ENCODE data around the gene LCE1A. TPM values are rescaled to one million over a fixed set of nuclear protein-coding genes. Genes with fewer than 3 reads are reported as not detected.

The LCE1A gene
- total RNA-seq, 2 experiments from 2014 or later: not detected

DNA sequence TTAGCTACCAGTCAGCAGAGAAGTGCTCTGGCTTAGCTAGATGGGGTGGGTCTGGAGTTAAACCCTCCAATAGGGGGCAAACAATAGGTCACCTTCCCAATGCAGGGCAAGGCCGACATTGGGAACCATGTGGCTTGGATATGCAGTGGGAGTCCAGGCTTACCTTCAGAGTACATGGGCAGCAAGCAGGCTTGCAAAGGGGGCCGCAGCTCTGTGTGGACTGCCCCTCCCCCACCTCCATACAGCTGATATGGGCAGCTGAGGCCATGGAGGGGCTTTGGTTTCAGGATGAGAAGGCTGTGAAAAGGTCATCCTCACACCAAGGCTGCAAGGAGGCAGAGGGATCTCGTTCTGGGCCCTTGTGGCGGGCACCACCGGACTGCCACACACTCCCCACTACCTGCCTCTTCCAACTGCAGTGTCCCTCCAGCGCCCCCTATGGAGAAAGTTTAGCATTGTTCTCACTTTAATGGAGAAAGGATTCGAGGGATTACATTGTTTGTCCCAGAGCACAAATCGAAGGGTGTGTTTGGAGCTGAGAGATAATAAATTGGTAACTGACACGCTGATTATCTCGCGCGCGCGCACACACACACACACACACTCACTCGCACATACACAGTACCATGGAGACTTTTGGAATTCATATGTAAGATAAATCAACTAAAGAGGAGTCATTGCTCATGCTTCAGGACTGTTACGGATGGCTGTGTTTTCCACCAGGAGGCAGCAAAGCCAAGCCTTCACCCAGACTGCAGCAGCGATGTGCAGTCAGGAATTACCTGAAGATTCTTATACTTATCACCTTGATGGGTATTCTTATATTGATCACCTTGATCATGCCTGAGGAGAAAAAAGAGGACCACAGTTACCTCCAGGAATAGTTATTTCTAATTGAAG lies 43.8 kb downstream of the LCE1A start:
- DNase-seq: peak; percentile 14
- H3K4me3 Mint-ChIP-seq: no peak overlapping the region
- no peak for ATAC-seq
- no peaks in the 10 kb centered on the region for H3K36me3 Mint-ChIP-seq (ENCODE audit: low read depth)
- H3K27me3 Mint-ChIP-seq: peaks cover 9% of the 10 kb centered on the region
- no peak overlapping the region for H3K27ac Mint-ChIP-seq
- CTCF ChIA-PET: interaction anchor here (0.5 to 1.8 kb wide), 15 partner anchors 11 to 407 kb away, joined by 3 to 7 read pairs (median 3); no protein-coding TSS in a partner anchor
- H3K9me3 Mint-ChIP-seq (ENCODE audit: low read depth): no peaks in the 10 kb centered on the region
- POLR2A ChIA-PET: no interaction called here
- no peaks in the 10 kb centered on the region for H3K4me1 Mint-ChIP-seq
- intact Hi-C loops (cut with DNase I, micrococcal nuclease): loop anchor here (1.0 to 10.0 kb wide), 7 partner anchors 56 to 352 kb away; partner anchors contain the start of gene SPRR1B (in 1 of the 2)

DNA sequence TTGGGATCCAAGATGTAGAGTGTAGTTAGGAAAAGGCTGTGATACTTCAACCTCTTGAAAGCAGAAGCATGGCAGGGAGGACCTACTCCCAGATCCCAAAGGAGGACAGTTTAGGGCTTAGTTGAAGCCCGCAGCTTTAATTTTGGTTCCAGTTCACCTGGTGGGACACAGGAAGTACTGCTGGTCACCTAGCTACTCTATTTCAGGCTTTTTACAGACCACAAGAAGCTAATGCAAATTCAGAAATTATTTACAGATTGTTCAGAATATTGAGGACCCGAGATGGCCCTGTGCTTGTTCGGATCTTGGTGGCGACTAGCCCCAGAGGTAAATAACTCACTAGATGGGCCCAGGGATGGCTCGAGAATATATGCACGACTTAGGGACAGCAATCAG lies 44.5 kb downstream of the LCE1A start:
- Mint-ChIP-seq H3K4me1 (no peaks in the 10 kb centered on the region), H3K36me3 (ENCODE audit: low read depth) (no peaks in the 10 kb centered on the region), H3K4me3 (no peak overlapping the region), H3K27ac (no peak overlapping the region), H3K27me3 (peaks cover 9% of the 10 kb centered on the region), H3K9me3 (ENCODE audit: low read depth) (no peaks in the 10 kb centered on the region)
- DNase-seq (no peak), ATAC-seq (no peak)
- ChIA-PET CTCF (interaction anchor here (0.6 to 1.8 kb wide), 5 partner anchors 11 to 402 kb away, joined by 3 to 7 read pairs (median 3); no protein-coding TSS in a partner anchor), POLR2A (no interaction called here)
- intact Hi-C loops (cut with DNase I, micrococcal nuclease): loop anchor here (1.0 to 10.0 kb wide), 6 partner anchors 55 to 352 kb away; partner anchors contain the start of gene SPRR1B (in 1 of the 2)

DNA sequence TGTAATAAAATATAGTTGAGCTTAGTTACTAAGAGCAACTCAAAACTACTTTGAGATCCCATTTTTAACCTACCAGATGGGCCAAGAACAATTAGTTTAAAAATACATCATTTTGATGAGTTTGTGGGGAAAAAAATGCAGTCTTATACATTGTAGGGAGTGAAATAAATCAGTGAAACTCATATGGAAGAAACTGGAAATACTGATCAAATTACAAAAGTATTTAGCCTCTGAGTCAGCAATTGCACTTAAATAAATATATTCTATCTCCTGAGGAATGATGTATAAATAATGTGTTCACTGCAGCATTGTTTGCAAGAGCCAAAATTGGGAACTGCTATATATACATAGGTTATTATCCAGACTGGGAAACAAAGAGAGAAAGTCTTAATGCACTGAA lies 46.2 kb downstream of the LCE1A start:
- ChIA-PET POLR2A (no interaction called here), CTCF (interaction anchor here (0.6 to 1.7 kb wide), 3 partner anchors 13 to 220 kb away, joined by 3 to 5 read pairs (median 4); partner anchors contain the start of gene LCE7A)
- intact Hi-C loops (cut with DNase I, micrococcal nuclease): loop anchor here (5.0 to 10.0 kb wide), 4 partner anchors 161 to 349 kb away; partner anchors contain the start of gene SPRR1B (in 1 of the 2)
- H3K4me3 Mint-ChIP-seq: no peak overlapping the region
- H3K4me1 Mint-ChIP-seq: no peaks in the 10 kb centered on the region
- H3K9me3 Mint-ChIP-seq (ENCODE audit: low read depth): no peaks in the 10 kb centered on the region
- no peak overlapping the region for H3K27ac Mint-ChIP-seq
- H3K27me3 Mint-ChIP-seq: peaks cover 13% of the 10 kb centered on the region
- no peak for DNase-seq
- ATAC-seq: no peak
- H3K36me3 Mint-ChIP-seq (ENCODE audit: low read depth): no peaks in the 10 kb centered on the region

DNA sequence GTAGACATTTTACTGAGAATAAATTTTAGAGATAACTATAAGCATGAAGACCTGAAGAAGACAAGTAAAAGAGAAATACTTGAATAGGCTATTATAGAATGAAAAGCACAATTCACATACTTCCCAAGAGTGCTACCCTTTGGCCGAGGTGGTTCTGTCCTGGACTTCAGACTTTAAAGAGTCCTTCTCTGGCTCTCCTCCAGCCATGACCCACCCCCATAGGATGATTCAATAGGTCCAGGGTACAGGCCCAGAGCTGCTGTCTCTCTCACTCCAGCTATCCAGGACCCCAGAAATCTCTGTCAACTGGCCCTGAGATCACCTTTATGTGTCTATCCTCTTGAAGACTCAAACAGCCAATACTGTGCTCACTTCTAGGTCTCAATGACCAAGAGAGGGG lies 49.6 kb downstream of the LCE1A start:
- no peaks in the 10 kb centered on the region for H3K36me3 Mint-ChIP-seq (ENCODE audit: low read depth)
- ChIA-PET CTCF (no interaction called here), POLR2A (no interaction called here)
- DNase-seq (no peak), ATAC-seq (no peak)
- peaks cover 12% of the 10 kb centered on the region for H3K27me3 Mint-ChIP-seq
- H3K4me3 Mint-ChIP-seq: no peak overlapping the region
- intact Hi-C loops (cut with DNase I, micrococcal nuclease): loop anchor here (10.0 kb wide), 3 partner anchors 158 to 318 kb away; partner anchors contain the start of gene SPRR1B (in 1 of the 2)
- H3K27ac Mint-ChIP-seq: no peak overlapping the region
- no peaks in the 10 kb centered on the region for H3K9me3 Mint-ChIP-seq (ENCODE audit: low read depth)
- H3K4me1 Mint-ChIP-seq: no peaks in the 10 kb centered on the region

Other genes with a start within 250 kb of the LCE1A start
- gene LCE3D, start 247.0 kb upstream of the LCE1A start, total RNA-seq: not detected
- gene LCE3C, start 227.2 kb upstream of the LCE1A start, total RNA-seq: not detected
- gene LCE3B, start 213.7 kb upstream of the LCE1A start, total RNA-seq: not detected
- not detected for gene LCE3A, start 204.4 kb upstream of the LCE1A start, total RNA-seq
- not detected for gene LCE2D, start 164.1 kb upstream of the LCE1A start, total RNA-seq
- not detected for gene LCE2C, start 152.2 kb upstream of the LCE1A start, total RNA-seq
- not detected for gene LCE2B, start 141.3 kb upstream of the LCE1A start, total RNA-seq
- gene LCE2A, start 129.1 kb upstream of the LCE1A start, total RNA-seq: not detected
- not detected for gene LCE4A, start 119.3 kb upstream of the LCE1A start, total RNA-seq
- not detected for gene KPRP, start 69.4 kb upstream of the LCE1A start, total RNA-seq
- gene LCE1F, start 52.3 kb upstream of the LCE1A start, total RNA-seq: not detected
- not detected for gene LCE1E, start 41.2 kb upstream of the LCE1A start, total RNA-seq
- gene LCE1D, start 30.8 kb upstream of the LCE1A start, total RNA-seq: not detected
- gene LCE1C, start 20.8 kb upstream of the LCE1A start, total RNA-seq: not detected
- gene LCE1B, start 15.5 kb upstream of the LCE1A start, total RNA-seq: not detected
- not detected for gene LCE6A, start 15.4 kb downstream of the LCE1A start, total RNA-seq
- not detected for gene LCE7A, start 32.5 kb downstream of the LCE1A start, total RNA-seq
- not detected for gene SMCP, start 50.8 kb downstream of the LCE1A start, total RNA-seq
- gene IVL, start 81.1 kb downstream of the LCE1A start, total RNA-seq: under 1 TPM in 1 of 2 experiments, not detected in 1; 0.07 TPM
- not detected for gene SPRR5, start 119.7 kb downstream of the LCE1A start, total RNA-seq
- gene SPRR4, start 143.2 kb downstream of the LCE1A start, total RNA-seq: not detected
- gene SPRR1A, start 156.6 kb downstream of the LCE1A start, total RNA-seq: not detected
- not detected for gene SPRR3, start 174.3 kb downstream of the LCE1A start, total RNA-seq
- not detected for gene SPRR1B, start 203.7 kb downstream of the LCE1A start, total RNA-seq
- gene SPRR2D, start 213.6 kb downstream of the LCE1A start, total RNA-seq: not detected
- not detected for gene SPRR2A, start 230.0 kb downstream of the LCE1A start, total RNA-seq
- not detected for gene SPRR2B, start 244.1 kb downstream of the LCE1A start, total RNA-seq